ENCODE data around the gene PLD1. TPM values are rescaled to one million over a fixed set of nuclear protein-coding genes. Genes with fewer than 3 reads are reported as not detected.
A peak's percentile ranks its signal among the peaks of the same experiment; 100 is the strongest.

The PLD1 gene
- total RNA-seq, 1 donor: 18.1 TPM

GRCh38 chr3:171840445-171840810, 30.1 kb upstream of the PLD1 start:
- Histone ChIP-seq H3K4me1 (ENCODE audit: insufficient read depth, low read length) (peaks cover 34% of the 10 kb centered on the region), H4K20me1 (ENCODE audit: insufficient read depth, low read length) (no peaks in the 10 kb centered on the region), H3K79me2 (ENCODE audit: insufficient read depth, low read length) (no peaks in the 10 kb centered on the region), H3K27ac (ENCODE audit: low read depth, low read length) (no peak overlapping the region), H3K36me3 (ENCODE audit: insufficient read depth, low read length) (no peaks in the 10 kb centered on the region), H3K9me3 (ENCODE audit: low read depth, low read length) (no peaks in the 10 kb centered on the region), H2AFZ (ENCODE audit: low read length) (peak overlapping the region; percentile 34), H3K27me3 (ENCODE audit: insufficient read depth, low read length) (no peaks in the 10 kb centered on the region), H3K4me3 (ENCODE audit: insufficient read depth, low read length) (no peak overlapping the region), H3K4me2 (ENCODE audit: insufficient read depth, low read length) (no peak overlapping the region)
- DNase-seq (ENCODE audit: insufficient read length, low spot score, missing footprints): no peak
- no peak for TF ChIP-seq CTCF (IDR thresholded peaks at IDR 0.05; ENCODE audit: extremely low read depth, low read depth, low read length)

- Histone ChIP-seq H3K4me2 (ENCODE audit: insufficient read depth, low read length) (no peak overlapping the region), H3K36me3 (ENCODE audit: insufficient read depth, low read length) (no peaks in the 10 kb centered on the region), H3K4me3 (ENCODE audit: insufficient read depth, low read length) (no peak overlapping the region), H3K27me3 (ENCODE audit: insufficient read depth, low read length) (no peaks in the 10 kb centered on the region), H4K20me1 (ENCODE audit: insufficient read depth, low read length) (no peaks in the 10 kb centered on the region), H3K27ac (ENCODE audit: low read depth, low read length) (peak overlapping the region; percentile 93), H3K9me3 (ENCODE audit: low read depth, low read length) (no peaks in the 10 kb centered on the region), H3K79me2 (ENCODE audit: insufficient read depth, low read length) (no peaks in the 10 kb centered on the region), H2AFZ (ENCODE audit: low read length) (no peak overlapping the region), H3K4me1 (ENCODE audit: insufficient read depth, low read length) (peaks cover 38% of the 10 kb centered on the region)
- no peak for DNase-seq (ENCODE audit: insufficient read length, low spot score, missing footprints)
- TF ChIP-seq CTCF (IDR thresholded peaks at IDR 0.05; ENCODE audit: extremely low read depth, low read depth, low read length): no peak
These were observed 29.0 kb upstream of the PLD1 start for GRCh38 chr3:171839270-171839669.

GRCh38 chr3:171838218-171838720, 28.0 kb upstream of the PLD1 start:
- Histone ChIP-seq H3K79me2 (ENCODE audit: insufficient read depth, low read length) (no peaks in the 10 kb centered on the region), H3K9me3 (ENCODE audit: low read depth, low read length) (no peaks in the 10 kb centered on the region), H3K4me2 (ENCODE audit: insufficient read depth, low read length) (peak overlapping the region; percentile 77), H3K27ac (ENCODE audit: low read depth, low read length) (peak overlapping the region; percentile 93), H4K20me1 (ENCODE audit: insufficient read depth, low read length) (no peaks in the 10 kb centered on the region), H2AFZ (ENCODE audit: low read length) (peak overlapping the region; percentile 80), H3K4me3 (ENCODE audit: insufficient read depth, low read length) (peak overlapping the region; percentile 60), H3K27me3 (ENCODE audit: insufficient read depth, low read length) (no peaks in the 10 kb centered on the region), H3K36me3 (ENCODE audit: insufficient read depth, low read length) (no peaks in the 10 kb centered on the region), H3K4me1 (ENCODE audit: insufficient read depth, low read length) (peaks cover 48% of the 10 kb centered on the region)
- TF ChIP-seq CTCF (IDR thresholded peaks at IDR 0.05; ENCODE audit: extremely low read depth, low read depth, low read length): no peak
- DNase-seq (ENCODE audit: insufficient read length, low spot score, missing footprints): peak; percentile 49

GRCh38 chr3:171837698-171838097, 27.4 kb upstream of the PLD1 start:
- Histone ChIP-seq H3K4me2 (ENCODE audit: insufficient read depth, low read length) (peak overlapping the region; percentile 77), H3K27ac (ENCODE audit: low read depth, low read length) (peak overlapping the region; percentile 93), H3K79me2 (ENCODE audit: insufficient read depth, low read length) (no peaks in the 10 kb centered on the region), H2AFZ (ENCODE audit: low read length) (peak overlapping the region; percentile 80), H3K4me3 (ENCODE audit: insufficient read depth, low read length) (peak overlapping the region; percentile 60), H4K20me1 (ENCODE audit: insufficient read depth, low read length) (no peaks in the 10 kb centered on the region), H3K4me1 (ENCODE audit: insufficient read depth, low read length) (peaks cover 52% of the 10 kb centered on the region), H3K9me3 (ENCODE audit: low read depth, low read length) (no peaks in the 10 kb centered on the region), H3K36me3 (ENCODE audit: insufficient read depth, low read length) (no peaks in the 10 kb centered on the region), H3K27me3 (ENCODE audit: insufficient read depth, low read length) (no peaks in the 10 kb centered on the region)
- TF ChIP-seq CTCF (IDR thresholded peaks at IDR 0.05; ENCODE audit: extremely low read depth, low read depth, low read length): no peak
- no peak for DNase-seq (ENCODE audit: insufficient read length, low spot score, missing footprints)

Measured in osteoblast (primary cell).